HG03378 (cell line): Measurements from ENCODE around the gene SLC26A11.
"Not testable (repeated sequence)": the region's sequence is repeated elsewhere in the genome, so short reads cannot be mapped to it uniquely, and the experiment has no call there.

Experiments
- ATAC-seq: cut with Tn5 transposase; IDR thresholded peaks from one replicate; pipeline ENCODE4 v1.9.1; 2021; ENCODE audit warnings: mild to moderate bottlenecking, moderate library complexity; ENCODE audit not compliant: unreplicated experiment

Gene SLC26A11

GRCh38 chr17:80299350-80300100 is 79.3 kb downstream of the SLC26A11 start:
- not testable (repeated sequence) for ATAC-seq

GRCh38 chr17:80300756-80301155 is 80.5 kb downstream of the SLC26A11 start:
- not testable (repeated sequence) for ATAC-seq
